Measurements from ENCODE around the gene FOXI1.

GRCh38 chr5:170095646-170096045, 10.1 kb upstream of the FOXI1 start:
- TF ChIP-seq EZH2phosphoT487 (IDR thresholded peaks at IDR 0.05; ENCODE audit: borderline replicate concordance) (no peak), CTCF (conservative IDR thresholded peaks at IDR 0.05; ENCODE audit: low read length) (no peak)
